A549 (cell line): ENCODE results near the gene TMEM44.

Source experiments
- CBX8 ChIP-seq: fragments of 200-600 bp; sonication (generic); IDR thresholded peaks from 2 replicates; pipeline ENCODE4 v1.6.1; 2016
- CHD2 ChIP-seq: fragments of 150-350 bp; IDR thresholded peaks from 2 replicates; pipeline ENCODE4 v1.6.1; 2014; ENCODE audit warnings: low read length; ENCODE audit not compliant: partially characterized antibody
- EHF ChIP-seq: fragments of 250-450 bp; sonication (Bioruptor Pico); IDR thresholded peaks from 2 replicates; pipeline ENCODE4 v1.5.0; 2020; ENCODE audit warnings: mild to moderate bottlenecking
- FOSL2 ChIP-seq, 2 experiments: fragments of 450-650 bp in 1 of 2; fragments of >200 bp in 1 of 2; sonication (Bioruptor Twin) in 1 of 2; formaldehyde crosslinking; IDR thresholded peaks; 2 replicates each; pipeline versions ENCODE4 v1.5.0 to v1.6.1; 2016 to 2020; ENCODE audit warnings: mild to moderate bottlenecking in 1 of 2, moderate library complexity in 1 of 2
- HOXB5 ChIP-seq: fragments of 250-450 bp; sonication (Bioruptor Pico); IDR thresholded peaks from 2 replicates; pipeline ENCODE4 v1.5.0; 2020; ENCODE audit warnings: mild to moderate bottlenecking, moderate library complexity
- JUNB ChIP-seq: fragments of >200 bp; sonication (Bioruptor Twin); formaldehyde crosslinking; IDR thresholded peaks from 2 replicates; pipeline ENCODE4 v1.6.1; 2016
- NFE2L2 ChIP-seq: fragments of 150-350 bp; conservative IDR thresholded peaks from 2 replicates; pipeline ENCODE4 v1.6.1; 2014; ENCODE audit warnings: low read length
- POLR2A ChIP-seq: IDR thresholded peaks from 2 replicates; pipeline ENCODE4 v1.6.1; 2012; ENCODE audit warnings: mild to moderate bottlenecking, low read length
- SMC3 ChIP-seq: fragments of >200 bp; sonication (Bioruptor Twin); formaldehyde crosslinking; IDR thresholded peaks from 3 replicates; pipeline ENCODE4 v1.6.1; 2018; ENCODE audit warnings: inconsistent platforms
- TFCP2L1 ChIP-seq: fragments of 250-450 bp; sonication (Bioruptor Pico); IDR thresholded peaks from 2 replicates; pipeline ENCODE4 v1.5.0; 2021; ENCODE audit warnings: mild to moderate bottlenecking
- TF ChIP-seq, protein P1 (sequence below): fragments of >200 bp; sonication (Bioruptor Twin); formaldehyde crosslinking; IDR thresholded peaks from 3 replicates; pipeline ENCODE4 v1.5.1; 2016
- TF ChIP-seq, protein P2 (sequence below): IDR thresholded peaks from 2 replicates; pipeline ENCODE4 v1.6.1; 2012

DNA sequence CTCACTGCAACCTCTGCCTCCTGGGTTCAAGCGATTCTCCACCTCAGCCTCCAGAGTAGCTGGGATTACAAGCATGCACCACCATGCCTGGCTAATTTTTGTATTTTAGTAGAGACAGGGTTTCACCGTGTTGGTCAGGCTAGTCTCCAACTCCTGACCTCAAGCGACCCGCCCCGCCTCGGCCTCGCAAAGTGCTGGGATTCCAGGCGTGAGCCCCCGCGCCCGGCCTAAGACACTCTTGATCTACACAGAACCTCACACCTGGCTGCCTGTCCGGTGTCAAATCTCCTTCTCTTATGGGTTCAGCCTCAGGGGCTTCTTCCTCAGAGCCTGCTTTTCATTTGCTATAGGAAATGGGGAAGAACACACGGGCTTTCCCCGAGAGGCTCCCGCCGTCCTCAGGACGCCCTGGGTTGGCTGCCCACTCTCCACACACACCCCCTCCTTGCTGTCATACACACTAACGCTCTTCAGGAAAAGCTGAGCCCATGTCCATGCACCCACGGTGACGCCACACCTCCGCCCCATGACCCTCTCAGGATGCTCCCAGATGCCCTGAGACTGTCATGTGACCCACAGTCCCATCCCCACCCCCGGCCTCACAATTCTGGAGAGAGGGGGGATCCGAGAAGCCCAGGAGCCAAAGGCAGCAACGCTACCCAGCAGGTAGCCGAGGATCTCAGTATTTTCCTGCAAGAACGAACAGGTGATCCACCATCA is 10.4 kb downstream of the TMEM44 start:
- no peak for TF ChIP-seq CHD2
- TF ChIP-seq, protein P1, sequence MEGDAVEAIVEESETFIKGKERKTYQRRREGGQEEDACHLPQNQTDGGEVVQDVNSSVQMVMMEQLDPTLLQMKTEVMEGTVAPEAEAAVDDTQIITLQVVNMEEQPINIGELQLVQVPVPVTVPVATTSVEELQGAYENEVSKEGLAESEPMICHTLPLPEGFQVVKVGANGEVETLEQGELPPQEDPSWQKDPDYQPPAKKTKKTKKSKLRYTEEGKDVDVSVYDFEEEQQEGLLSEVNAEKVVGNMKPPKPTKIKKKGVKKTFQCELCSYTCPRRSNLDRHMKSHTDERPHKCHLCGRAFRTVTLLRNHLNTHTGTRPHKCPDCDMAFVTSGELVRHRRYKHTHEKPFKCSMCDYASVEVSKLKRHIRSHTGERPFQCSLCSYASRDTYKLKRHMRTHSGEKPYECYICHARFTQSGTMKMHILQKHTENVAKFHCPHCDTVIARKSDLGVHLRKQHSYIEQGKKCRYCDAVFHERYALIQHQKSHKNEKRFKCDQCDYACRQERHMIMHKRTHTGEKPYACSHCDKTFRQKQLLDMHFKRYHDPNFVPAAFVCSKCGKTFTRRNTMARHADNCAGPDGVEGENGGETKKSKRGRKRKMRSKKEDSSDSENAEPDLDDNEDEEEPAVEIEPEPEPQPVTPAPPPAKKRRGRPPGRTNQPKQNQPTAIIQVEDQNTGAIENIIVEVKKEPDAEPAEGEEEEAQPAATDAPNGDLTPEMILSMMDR: no peak
- no peak for TF ChIP-seq SMC3
- TF ChIP-seq POLR2A: no peak
- no peak for TF ChIP-seq NFE2L2
- TF ChIP-seq HOXB5 (CRISPR knock-in tag): no peak
- TF ChIP-seq, protein P2, sequence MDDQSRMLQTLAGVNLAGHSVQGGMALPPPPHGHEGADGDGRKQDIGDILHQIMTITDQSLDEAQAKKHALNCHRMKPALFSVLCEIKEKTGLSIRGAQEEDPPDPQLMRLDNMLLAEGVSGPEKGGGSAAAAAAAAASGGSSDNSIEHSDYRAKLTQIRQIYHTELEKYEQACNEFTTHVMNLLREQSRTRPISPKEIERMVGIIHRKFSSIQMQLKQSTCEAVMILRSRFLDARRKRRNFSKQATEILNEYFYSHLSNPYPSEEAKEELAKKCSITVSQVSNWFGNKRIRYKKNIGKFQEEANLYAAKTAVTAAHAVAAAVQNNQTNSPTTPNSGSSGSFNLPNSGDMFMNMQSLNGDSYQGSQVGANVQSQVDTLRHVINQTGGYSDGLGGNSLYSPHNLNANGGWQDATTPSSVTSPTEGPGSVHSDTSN: no peak
- TF ChIP-seq FOSL2 (IDR thresholded peaks at IDR 0.05): no peak
- no peak for TF ChIP-seq FOSL2 (CRISPR knock-in tag; IDR thresholded peaks at IDR 0.05)
- no peak for TF ChIP-seq EHF
- TF ChIP-seq CBX8: no peak
- no peak for TF ChIP-seq TFCP2L1 (CRISPR knock-in tag)
- TF ChIP-seq JUNB: no peak
